ENCODE results near the gene PLSCR3. TPM values are rescaled to one million over a fixed set of nuclear protein-coding genes. Genes with fewer than 3 reads are reported as not detected.

PLSCR3 gene
- total RNA-seq, 1 experiment from 2014 or later = 14.4 TPM

DNA sequence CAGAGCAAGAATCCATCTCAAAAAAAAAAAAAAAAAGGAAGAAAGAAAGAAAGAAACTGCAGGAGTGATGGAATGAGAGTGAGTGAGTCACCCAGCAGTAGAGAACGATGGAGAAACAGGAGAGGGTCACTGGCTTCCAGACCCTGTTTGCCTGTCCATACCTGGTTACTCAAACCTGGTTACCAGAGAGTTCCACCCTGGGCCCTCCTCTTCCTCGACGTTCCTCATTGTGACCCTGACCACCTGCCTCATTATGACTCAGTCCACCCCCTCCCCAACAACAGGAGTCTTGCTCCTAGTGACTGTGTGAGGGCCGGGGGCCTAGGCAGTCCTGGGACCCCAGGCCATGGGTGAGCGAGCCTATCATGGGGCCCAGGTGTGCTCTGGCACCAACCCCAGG lies 34.2 kb upstream of the PLSCR3 start, which contains the start of gene SPEM3:
SPEM3 (plus strand) TSS at position 301 of the 400 bp plus-strand sequence; CDS start at position 347, 46 bp downstream.
- no peak for DNase-seq (ENCODE audit: low read depth)
- in situ Hi-C loops (cut with HindIII; ENCODE audit: low pct_unique_long_range_greater_than_20kb, low sequenced_read_pairs) = no loop called here

DNA sequence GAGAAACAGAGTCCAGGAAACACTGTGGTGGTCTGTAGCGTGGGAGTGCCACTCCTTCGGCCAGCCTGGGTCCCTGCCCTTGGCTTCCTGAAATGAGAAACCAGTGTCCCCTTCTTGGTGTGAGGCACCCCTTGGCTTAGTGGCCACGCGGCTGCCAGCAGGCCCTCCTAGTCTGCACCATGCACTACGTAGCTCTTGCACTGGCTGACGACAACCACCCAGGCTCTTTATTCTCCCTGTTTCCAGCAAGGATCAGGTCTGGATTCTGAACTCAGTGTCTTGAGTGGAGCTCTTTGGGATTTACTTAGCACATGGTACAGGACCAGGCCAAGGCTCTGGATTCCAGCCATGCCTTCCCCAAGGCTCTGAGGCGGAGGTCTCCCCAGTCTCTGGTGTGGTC lies 33.2 kb upstream of the PLSCR3 start:
- in situ Hi-C loops (cut with HindIII; ENCODE audit: low pct_unique_long_range_greater_than_20kb, low sequenced_read_pairs) = no loop called here
- DNase-seq (ENCODE audit: low read depth) = no peak

DNA sequence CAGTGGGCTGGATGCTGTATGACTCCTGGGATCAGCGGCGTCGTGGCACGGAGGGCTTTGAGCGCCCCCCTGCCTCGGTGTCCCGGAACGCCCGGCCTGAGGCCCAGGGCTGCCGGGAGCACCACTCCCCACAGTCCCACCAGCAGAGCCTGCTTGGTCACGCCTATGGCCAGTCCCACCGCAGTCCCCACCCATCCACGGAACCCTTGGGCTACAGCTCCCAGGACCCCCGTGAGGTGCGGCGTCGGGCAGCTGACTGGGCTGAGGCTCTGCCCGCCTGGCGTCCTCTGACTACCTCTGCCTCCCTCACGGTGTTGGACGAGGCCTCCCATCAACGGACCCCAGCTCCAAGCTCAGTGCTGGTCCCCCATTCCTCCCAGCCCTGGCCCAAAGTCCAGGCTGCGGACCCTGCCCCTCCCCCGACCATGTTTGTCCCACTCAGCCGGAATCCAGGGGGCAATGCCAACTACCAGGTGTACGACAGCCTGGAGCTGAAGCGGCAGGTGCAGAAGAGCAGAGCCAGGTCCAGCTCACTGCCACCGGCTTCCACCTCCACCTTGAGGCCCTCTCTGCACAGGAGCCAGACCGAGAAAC lies 32.7 kb upstream of the PLSCR3 start:
- DNase-seq (ENCODE audit: low read depth) = no peak

DNA sequence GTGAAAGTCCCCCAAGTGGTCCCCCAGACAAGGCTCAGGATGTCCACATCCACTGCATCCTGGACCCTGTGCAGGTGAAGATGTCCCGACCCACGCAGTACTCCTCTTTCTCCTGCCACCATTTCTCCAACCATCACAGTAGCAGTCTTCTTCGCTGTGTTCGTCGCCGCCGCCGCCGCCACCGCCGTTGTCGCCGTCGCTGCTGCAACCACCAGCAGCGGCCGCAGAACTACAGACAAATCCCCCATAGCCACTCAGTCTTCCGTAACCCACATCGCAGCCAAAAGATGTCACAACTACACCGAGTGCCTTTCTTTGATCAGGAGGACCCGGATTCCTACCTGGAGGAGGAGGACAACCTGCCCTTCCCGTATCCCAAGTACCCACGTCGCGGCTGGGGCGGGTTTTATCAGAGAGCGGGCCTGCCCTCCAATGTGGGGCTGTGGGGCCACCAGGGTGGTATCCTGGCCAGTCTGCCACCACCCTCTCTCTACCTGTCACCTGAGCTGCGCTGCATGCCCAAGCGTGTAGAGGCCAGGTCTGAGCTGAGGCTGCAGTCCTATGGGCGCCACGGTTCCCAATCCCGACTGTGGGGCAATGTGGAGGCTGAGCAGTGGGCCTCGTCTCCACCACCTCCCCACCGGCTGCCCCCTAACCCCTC lies 32.0 kb upstream of the PLSCR3 start:
- DNase-seq (ENCODE audit: low read depth) = no peak
- in situ Hi-C loops (cut with HindIII; ENCODE audit: low pct_unique_long_range_greater_than_20kb, low sequenced_read_pairs) = no loop called here

More for the DNA sequence above, 32.7 kb upstream of the PLSCR3 start:
- in situ Hi-C loops (cut with HindIII; ENCODE audit: low pct_unique_long_range_greater_than_20kb, low sequenced_read_pairs) = no loop called here

- DNase-seq (ENCODE audit: low read depth) = no peak
- in situ Hi-C loops (cut with HindIII; ENCODE audit: low pct_unique_long_range_greater_than_20kb, low sequenced_read_pairs) = no loop called here
Measured at GRCh38 chr17:7425756-7426155, 31.4 kb upstream of the PLSCR3 start.

DNA sequence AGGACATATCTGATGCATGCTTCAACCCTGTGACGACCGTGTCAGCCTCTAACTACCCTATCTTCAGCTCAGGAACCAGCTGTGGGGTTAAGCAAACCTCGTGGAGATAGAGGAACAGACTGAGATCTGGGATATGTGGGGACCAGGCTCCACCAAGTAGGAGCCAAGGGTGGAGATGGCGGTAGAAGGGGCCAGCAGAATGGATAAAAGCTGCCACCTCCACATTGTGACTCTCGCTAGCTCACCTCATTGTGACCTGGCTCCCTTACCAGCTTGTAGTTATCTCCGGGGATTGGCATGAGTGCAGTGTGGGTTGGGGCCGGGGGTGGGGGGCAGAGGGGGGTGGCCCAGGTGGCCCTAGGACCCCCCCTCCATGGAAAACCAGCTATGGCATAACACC lies 31.0 kb upstream of the PLSCR3 start, which contains the start of gene SPEM2:
SPEM2 (plus strand) TSS at position 301 of the 400 bp plus-strand sequence; CDS start at position 374, 73 bp downstream.
- DNase-seq (ENCODE audit: low read depth) = no peak
- in situ Hi-C loops (cut with HindIII; ENCODE audit: low pct_unique_long_range_greater_than_20kb, low sequenced_read_pairs) = no loop called here

DNA sequence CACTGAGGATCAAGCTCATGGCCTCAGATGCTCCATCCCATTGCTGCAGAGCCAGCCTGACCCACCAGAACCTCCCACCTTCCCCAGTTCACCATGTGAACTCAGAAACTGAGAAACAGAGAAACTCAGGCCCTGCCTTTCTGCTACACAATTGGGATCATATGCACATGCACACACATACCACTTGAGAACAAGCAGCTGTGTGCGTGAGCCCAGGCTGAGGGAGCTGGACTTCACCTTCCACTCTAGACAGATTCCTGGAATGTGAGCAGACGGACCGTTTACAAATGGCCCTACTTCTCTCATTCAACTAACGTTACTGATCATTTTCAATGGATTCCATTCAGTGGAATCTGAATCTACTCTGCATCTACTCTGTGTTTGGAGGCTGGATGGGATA lies 29.4 kb upstream of the PLSCR3 start:
- in situ Hi-C loops (cut with HindIII; ENCODE audit: low pct_unique_long_range_greater_than_20kb, low sequenced_read_pairs) = no loop called here
- no peak for DNase-seq (ENCODE audit: low read depth)

DNA sequence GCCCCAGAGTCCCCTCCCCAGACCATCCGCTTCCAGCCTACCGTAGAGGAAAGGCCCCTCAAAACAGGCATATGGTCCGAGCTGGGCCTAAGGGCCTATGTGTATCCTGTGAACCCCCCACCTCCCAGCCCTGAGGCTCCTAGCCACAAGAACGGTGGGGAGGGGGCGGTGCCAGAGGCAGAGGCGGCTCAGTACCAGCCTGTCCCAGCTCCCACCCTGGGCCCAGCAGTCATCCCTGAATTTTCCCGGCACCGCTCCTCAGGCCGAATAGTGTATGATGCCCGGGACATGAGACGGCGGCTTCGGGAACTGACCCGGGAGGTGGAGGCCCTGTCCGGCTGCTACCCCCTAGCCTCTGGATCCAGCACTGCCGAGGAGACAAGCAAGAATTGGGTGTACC lies 26.9 kb upstream of the PLSCR3 start:
- in situ Hi-C loops (cut with HindIII; ENCODE audit: low pct_unique_long_range_greater_than_20kb, low sequenced_read_pairs) = no loop called here
- no peak for DNase-seq (ENCODE audit: low read depth)

DNA sequence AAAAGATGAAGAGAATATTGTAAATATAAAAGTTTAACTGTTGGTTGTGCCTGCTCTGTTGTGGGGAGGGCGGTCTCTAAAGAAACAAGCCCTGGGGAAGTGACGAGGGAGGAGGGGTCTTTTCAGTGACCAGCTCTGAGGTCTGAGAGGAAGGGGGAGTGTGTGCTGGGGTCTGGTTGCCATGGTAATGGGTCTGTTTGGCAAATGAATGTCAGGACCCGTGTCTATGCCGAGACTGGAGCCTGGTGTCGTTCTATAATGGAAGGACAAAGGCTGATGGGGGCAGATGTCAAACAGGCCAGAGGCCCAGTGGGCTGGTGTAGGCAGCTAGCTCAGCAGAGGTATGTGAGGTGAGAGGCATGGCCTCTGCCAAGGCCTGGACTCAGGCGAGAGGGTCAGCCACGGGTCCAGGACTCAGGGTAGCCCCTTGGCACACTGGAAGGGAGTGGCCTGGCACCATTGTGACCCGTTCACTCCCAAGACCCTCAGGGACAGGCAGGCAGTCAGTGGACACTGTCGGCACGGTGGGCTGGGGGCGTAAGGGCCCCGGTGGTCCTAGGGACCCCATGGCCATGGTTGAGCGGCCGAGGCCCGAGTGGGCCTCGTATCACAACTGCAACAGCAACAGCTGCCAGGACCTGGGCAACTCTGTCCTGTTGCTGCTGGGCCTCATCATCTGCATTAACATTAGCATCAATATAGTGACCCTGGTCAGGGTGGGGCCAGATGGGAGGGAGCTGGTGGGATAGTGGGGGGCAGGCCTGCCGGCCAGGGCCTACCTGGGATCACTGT lies 25.7 kb upstream of the PLSCR3 start, which contains the start of gene SPEM1:
SPEM1 (plus strand) TSS at position 506 of the 792 bp plus-strand sequence; CDS start at position 567, 61 bp downstream.
- in situ Hi-C loops (cut with HindIII; ENCODE audit: low pct_unique_long_range_greater_than_20kb, low sequenced_read_pairs) = no loop called here
- no peak for DNase-seq (ENCODE audit: low read depth)

GRCh38 chr17:7418472-7419152 lies 24.3 kb upstream of the PLSCR3 start:
- in situ Hi-C loops (cut with HindIII; ENCODE audit: low pct_unique_long_range_greater_than_20kb, low sequenced_read_pairs) = no loop called here

GRCh38 chr17:7417056-7417655 lies 22.8 kb upstream of the PLSCR3 start:
- no peak for DNase-seq (ENCODE audit: low read depth)
- in situ Hi-C loops (cut with HindIII; ENCODE audit: low pct_unique_long_range_greater_than_20kb, low sequenced_read_pairs) = no loop called here

More at GRCh38 chr17:7418472-7419152, 24.3 kb upstream of the PLSCR3 start:
- DNase-seq (ENCODE audit: low read depth) = no peak

DNA sequence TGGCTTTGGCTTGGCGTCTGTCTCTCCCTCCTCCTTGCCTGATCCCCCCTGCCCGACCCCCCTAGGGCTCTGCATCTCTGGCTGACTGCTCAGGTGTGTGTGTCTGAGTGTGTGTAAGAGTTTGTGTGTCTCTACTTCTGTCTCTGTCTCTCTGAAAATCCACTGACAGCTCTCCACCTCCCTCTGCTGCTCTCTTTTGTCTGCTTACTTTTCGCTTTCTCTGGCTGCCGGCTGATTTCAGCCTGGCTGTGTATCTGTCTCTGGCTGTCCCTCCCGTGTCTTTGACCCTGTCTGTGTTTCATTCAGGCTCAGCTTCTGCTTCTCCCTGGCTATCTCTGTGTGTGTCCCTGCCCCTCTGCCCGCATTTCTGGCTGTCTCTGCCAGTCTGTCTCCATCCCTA lies 22.0 kb upstream of the PLSCR3 start:
- in situ Hi-C loops (cut with HindIII; ENCODE audit: low pct_unique_long_range_greater_than_20kb, low sequenced_read_pairs) = no loop called here
- no peak for DNase-seq (ENCODE audit: low read depth)

DNA sequence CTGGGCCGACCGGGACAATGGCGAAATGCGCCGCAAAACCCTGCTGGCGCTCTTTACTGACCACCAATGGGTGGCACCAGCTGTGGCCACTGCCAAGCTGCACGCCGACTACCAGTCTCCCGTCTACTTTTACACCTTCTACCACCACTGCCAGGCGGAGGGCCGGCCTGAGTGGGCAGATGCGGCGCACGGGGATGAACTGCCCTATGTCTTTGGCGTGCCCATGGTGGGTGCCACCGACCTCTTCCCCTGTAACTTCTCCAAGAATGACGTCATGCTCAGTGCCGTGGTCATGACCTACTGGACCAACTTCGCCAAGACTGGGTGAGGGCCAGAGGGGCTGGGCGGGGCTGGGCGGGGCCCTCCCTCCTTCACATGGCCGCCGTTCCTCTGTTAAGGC lies 21.5 kb upstream of the PLSCR3 start:
- in situ Hi-C loops (cut with HindIII; ENCODE audit: low pct_unique_long_range_greater_than_20kb, low sequenced_read_pairs) = no loop called here

DNA sequence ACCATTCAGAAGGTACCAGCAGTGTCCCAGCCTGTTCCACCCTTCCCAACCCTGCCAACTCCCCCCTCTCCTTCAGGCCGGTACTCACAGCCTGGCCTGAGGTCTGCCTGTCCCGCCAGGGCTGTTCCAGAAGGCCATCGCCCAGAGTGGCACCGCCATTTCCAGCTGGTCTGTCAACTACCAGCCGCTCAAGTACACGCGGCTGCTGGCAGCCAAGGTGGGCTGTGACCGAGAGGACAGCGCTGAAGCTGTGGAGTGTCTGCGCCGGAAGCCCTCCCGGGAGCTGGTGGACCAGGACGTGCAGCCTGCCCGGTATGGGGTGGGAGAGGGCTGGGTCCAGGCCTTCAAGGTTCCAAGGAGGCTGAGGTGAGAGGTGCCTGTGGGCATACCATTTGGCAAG lies 20.5 kb upstream of the PLSCR3 start:
- in situ Hi-C loops (cut with HindIII; ENCODE audit: low pct_unique_long_range_greater_than_20kb, low sequenced_read_pairs) = no loop called here
- no peak for DNase-seq (ENCODE audit: low read depth)

More for the DNA sequence above, 21.5 kb upstream of the PLSCR3 start:
- no peak for DNase-seq (ENCODE audit: low read depth)

GRCh38 chr17:7413346-7413985 lies 19.1 kb upstream of the PLSCR3 start:
- in situ Hi-C loops (cut with HindIII; ENCODE audit: low pct_unique_long_range_greater_than_20kb, low sequenced_read_pairs) = no loop called here
- DNase-seq (ENCODE audit: low read depth) = no peak

GRCh38 chr17:7411427-7411750 lies 17.1 kb upstream of the PLSCR3 start:
- in situ Hi-C loops (cut with HindIII; ENCODE audit: low pct_unique_long_range_greater_than_20kb, low sequenced_read_pairs) = no loop called here
- no peak for DNase-seq (ENCODE audit: low read depth)

- in situ Hi-C loops (cut with HindIII; ENCODE audit: low pct_unique_long_range_greater_than_20kb, low sequenced_read_pairs) = no loop called here
- DNase-seq (ENCODE audit: low read depth) = no peak
Measured at GRCh38 chr17:7410634-7411426, 16.5 kb upstream of the PLSCR3 start.

Measured in Caki2 (cell line).